Measurements from ENCODE around the gene LRCOL1. TPM values are rescaled to one million over a fixed set of nuclear protein-coding genes. Genes with fewer than 3 reads are reported as not detected.

LRCOL1 gene
- total RNA-seq, 1 experiment from 2014 or later = 0.24 TPM

GRCh38 chr12:132604668-132605441 is 5.5 kb downstream of the LRCOL1 start:
- no peak overlapping the region for H3K27ac Mint-ChIP-seq
- DNase-seq (ENCODE audit: low spot score) (no peak), ATAC-seq (no peak)
- H3K9me3 Mint-ChIP-seq = no peaks in the 10 kb centered on the region
- no peaks in the 10 kb centered on the region for H3K36me3 Mint-ChIP-seq
- no peak for TF ChIP-seq E2F4 (CRISPR knock-in tag; IDR thresholded peaks at IDR 0.05; ENCODE audit: borderline replicate concordance, low read depth)
- TF ChIP-seq TEAD1 (CRISPR knock-in tag; IDR thresholded peaks at IDR 0.05) = no peak
- no peak for TF ChIP-seq FOXK1 (CRISPR knock-in tag; IDR thresholded peaks at IDR 0.05)
- no peak for TF ChIP-seq ZNF396 (CRISPR knock-in tag; IDR thresholded peaks at IDR 0.05; ENCODE audit: borderline replicate concordance)
- TF ChIP-seq ELF4 (CRISPR knock-in tag; IDR thresholded peaks at IDR 0.05; ENCODE audit: low read depth) = no peak
- TF ChIP-seq IRF2 (CRISPR knock-in tag; IDR thresholded peaks at IDR 0.05; ENCODE audit: borderline replicate concordance, low read depth) = no peak
- TF ChIP-seq, protein P1, sequence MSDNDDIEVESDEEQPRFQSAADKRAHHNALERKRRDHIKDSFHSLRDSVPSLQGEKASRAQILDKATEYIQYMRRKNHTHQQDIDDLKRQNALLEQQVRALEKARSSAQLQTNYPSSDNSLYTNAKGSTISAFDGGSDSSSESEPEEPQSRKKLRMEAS (CRISPR knock-in tag; IDR thresholded peaks at IDR 0.05) = no peak
- no peak for TF ChIP-seq ZNF138 (CRISPR knock-in tag; conservative IDR thresholded peaks at IDR 0.05)
- TF ChIP-seq JUN (CRISPR knock-in tag; IDR thresholded peaks at IDR 0.05) = no peak
- no peak for TF ChIP-seq PRRX2 (CRISPR knock-in tag; IDR thresholded peaks at IDR 0.05)
- TF ChIP-seq ZNF232 (CRISPR knock-in tag; IDR thresholded peaks at IDR 0.05) = no peak
- TF ChIP-seq, protein P2, sequence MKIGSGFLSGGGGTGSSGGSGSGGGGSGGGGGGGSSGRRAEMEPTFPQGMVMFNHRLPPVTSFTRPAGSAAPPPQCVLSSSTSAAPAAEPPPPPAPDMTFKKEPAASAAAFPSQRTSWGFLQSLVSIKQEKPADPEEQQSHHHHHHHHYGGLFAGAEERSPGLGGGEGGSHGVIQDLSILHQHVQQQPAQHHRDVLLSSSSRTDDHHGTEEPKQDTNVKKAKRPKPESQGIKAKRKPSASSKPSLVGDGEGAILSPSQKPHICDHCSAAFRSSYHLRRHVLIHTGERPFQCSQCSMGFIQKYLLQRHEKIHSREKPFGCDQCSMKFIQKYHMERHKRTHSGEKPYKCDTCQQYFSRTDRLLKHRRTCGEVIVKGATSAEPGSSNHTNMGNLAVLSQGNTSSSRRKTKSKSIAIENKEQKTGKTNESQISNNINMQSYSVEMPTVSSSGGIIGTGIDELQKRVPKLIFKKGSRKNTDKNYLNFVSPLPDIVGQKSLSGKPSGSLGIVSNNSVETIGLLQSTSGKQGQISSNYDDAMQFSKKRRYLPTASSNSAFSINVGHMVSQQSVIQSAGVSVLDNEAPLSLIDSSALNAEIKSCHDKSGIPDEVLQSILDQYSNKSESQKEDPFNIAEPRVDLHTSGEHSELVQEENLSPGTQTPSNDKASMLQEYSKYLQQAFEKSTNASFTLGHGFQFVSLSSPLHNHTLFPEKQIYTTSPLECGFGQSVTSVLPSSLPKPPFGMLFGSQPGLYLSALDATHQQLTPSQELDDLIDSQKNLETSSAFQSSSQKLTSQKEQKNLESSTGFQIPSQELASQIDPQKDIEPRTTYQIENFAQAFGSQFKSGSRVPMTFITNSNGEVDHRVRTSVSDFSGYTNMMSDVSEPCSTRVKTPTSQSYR (CRISPR knock-in tag; IDR thresholded peaks at IDR 0.05) = no peak
- TF ChIP-seq, protein P3, sequence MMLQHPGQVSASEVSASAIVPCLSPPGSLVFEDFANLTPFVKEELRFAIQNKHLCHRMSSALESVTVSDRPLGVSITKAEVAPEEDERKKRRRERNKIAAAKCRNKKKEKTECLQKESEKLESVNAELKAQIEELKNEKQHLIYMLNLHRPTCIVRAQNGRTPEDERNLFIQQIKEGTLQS (CRISPR knock-in tag; conservative IDR thresholded peaks at IDR 0.05) = no peak
- no peak for TF ChIP-seq IRF1 (CRISPR knock-in tag; IDR thresholded peaks at IDR 0.05)
- TF ChIP-seq, protein P4, sequence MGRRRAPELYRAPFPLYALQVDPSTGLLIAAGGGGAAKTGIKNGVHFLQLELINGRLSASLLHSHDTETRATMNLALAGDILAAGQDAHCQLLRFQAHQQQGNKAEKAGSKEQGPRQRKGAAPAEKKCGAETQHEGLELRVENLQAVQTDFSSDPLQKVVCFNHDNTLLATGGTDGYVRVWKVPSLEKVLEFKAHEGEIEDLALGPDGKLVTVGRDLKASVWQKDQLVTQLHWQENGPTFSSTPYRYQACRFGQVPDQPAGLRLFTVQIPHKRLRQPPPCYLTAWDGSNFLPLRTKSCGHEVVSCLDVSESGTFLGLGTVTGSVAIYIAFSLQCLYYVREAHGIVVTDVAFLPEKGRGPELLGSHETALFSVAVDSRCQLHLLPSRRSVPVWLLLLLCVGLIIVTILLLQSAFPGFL (CRISPR knock-in tag; IDR thresholded peaks at IDR 0.05; ENCODE audit: borderline replicate concordance) = no peak
- no peak for TF ChIP-seq CBFB (CRISPR knock-in tag; IDR thresholded peaks at IDR 0.05; ENCODE audit: low read depth)
- TF ChIP-seq, protein P5, sequence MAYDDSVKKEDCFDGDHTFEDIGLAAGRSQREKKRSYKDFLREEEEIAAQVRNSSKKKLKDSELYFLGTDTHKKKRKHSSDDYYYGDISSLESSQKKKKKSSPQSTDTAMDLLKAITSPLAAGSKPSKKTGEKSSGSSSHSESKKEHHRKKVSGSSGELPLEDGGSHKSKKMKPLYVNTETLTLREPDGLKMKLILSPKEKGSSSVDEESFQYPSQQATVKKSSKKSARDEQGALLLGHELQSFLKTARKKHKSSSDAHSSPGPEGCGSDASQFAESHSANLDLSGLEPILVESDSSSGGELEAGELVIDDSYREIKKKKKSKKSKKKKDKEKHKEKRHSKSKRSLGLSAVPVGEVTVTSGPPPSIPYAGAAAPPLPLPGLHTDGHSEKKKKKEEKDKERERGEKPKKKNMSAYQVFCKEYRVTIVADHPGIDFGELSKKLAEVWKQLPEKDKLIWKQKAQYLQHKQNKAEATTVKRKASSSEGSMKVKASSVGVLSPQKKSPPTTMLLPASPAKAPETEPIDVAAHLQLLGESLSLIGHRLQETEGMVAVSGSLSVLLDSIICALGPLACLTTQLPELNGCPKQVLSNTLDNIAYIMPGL (CRISPR knock-in tag; IDR thresholded peaks at IDR 0.05) = no peak
- TF ChIP-seq ZNF423 (CRISPR knock-in tag; IDR thresholded peaks at IDR 0.05) = no peak
- TF ChIP-seq ZNF121 (CRISPR knock-in tag; IDR thresholded peaks at IDR 0.05) = no peak
- no peak overlapping the region for H3K4me3 Mint-ChIP-seq
- peaks cover 89% of the 10 kb centered on the region for H3K27me3 Mint-ChIP-seq (ENCODE audit: low read depth)
- ChIA-PET CTCF (interaction anchor here (1.0 to 3.0 kb wide), 4 partner anchors 10 to 44 kb away, joined by 3 to 27 read pairs (median 6); partner anchors contain the start of gene P2RX2), POLR2A (no interaction called here)
- peaks cover 12% of the 10 kb centered on the region; the same call in 1 of the 2 replicates for H3K4me1 Mint-ChIP-seq
